Measurements from ENCODE around the gene KCNV2.

- TF ChIP-seq CTCF (conservative IDR thresholded peaks at IDR 0.05) = no peak
- TF ChIP-seq ZFX (IDR thresholded peaks at IDR 0.05) = no peak
Observed at GRCh38 chr9:2676466-2676865, 40.8 kb upstream of the KCNV2 start.
